GM19395 (cell line): ENCODE measurements around the gene HOXB1.
"Not testable (repeated sequence)": the region's sequence is repeated elsewhere in the genome, so short reads cannot be mapped to it uniquely, and the experiment has no call there.

Experiments used
- ATAC-seq: cut with Tn5 transposase; IDR thresholded peaks from one replicate; pipeline ENCODE4 v1.9.1; 2021; ENCODE audit warnings: mild to moderate bottlenecking, moderate library complexity; ENCODE audit not compliant: unreplicated experiment

Gene HOXB1

DNA sequence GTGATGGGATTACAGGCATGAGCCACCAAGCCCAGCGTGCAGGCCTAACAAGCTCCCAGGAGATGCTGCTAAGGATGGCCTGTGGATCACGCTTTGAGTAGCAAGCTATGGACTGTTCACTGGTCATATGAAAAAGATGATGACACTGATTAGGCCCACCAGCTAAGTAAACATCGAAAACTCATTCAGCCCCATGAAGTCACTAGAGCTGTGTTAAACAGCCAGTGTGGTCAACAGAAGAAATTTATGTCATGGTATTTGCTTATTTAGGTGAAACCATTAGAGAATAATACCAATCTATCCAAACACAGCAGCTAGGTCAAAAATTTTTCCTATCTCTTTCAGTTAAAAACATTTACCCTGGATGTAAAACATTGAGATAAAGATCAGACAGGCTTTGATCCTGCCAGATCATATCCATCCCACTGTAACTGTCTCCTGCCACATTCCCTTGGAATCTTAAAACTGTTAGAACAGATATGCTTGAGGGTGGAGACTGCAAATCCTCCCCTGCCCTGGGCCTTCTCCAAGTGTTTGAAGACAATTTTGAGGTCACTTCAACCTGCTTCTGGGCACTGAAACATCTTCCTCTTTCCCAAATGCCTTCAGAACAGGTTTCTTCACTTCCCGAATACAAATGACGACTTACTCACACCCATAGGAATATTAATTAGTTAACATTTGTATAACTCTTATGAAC lies 30.9 kb downstream of the HOXB1 start:
- no peak for ATAC-seq

DNA sequence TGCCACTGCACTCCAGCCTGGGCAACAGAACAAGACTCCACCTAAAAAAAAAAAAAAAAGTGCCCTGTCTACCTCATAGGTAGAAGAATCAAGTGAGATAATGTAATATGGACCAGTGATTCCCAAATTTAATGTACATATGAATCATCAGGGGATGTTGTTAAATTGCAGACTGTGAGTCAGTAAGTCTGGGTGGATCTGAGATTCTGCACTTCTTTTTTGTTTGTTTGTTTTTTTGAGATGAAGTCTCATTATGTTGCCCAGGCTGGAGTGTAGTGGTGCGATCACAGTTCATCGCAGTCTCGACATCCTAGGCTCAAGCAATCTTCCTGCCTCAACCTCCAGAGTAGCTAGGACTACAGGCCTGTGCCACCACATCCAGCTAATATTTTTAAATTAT lies 31.6 kb downstream of the HOXB1 start:
- ATAC-seq, result no peak

DNA sequence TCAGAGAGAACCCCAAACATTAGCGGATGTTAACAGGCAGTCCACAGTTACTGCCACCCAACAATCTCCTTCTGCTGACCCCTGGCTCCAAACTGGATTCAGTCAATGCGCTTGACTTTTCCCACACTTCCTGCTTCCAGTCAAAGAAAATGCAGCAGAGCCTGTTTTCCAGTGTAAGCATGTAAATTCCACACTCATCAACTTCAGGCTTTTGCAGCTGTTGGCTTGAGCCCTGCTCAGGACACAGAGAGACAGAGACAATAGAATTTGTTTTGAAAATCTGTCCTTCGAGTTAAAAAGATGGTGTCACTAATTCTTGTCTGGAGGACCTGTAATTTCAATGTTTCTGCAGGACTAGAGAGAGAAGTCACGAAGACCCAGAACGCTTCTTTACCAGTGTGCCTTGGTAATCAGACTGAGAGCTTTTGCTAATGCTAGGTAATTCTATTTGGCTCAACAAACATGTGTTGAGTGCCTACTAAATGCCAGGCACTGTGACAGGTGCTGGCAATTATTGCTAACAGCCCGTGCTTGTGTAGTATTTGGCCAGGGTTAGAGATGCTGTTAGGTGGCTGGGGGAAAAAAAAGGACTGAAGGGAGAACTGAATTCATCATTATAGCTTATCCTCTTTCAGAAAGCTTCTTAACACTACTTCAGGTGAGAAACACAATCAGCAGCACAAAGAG lies 32.5 kb downstream of the HOXB1 start:
- no peak for ATAC-seq

DNA sequence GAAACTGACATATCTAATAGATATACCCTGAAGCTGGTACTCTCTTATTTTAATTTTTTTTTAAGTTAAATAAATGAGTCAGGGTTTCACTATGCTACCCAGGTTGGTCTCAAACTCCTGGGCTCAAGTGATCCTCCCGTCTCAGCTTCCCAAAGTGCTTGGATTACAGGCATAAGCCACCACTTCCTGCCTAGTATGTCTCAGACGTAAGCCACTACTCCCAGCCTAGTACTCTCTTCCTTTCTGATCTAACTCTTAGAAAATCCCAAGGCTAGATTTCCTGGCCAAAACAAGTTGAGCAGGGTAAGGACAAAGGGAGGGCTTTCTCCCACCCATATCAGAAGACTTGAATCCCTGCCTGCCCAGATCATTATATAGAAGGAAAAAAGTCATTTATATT lies 33.7 kb downstream of the HOXB1 start:
- no peak for ATAC-seq

DNA sequence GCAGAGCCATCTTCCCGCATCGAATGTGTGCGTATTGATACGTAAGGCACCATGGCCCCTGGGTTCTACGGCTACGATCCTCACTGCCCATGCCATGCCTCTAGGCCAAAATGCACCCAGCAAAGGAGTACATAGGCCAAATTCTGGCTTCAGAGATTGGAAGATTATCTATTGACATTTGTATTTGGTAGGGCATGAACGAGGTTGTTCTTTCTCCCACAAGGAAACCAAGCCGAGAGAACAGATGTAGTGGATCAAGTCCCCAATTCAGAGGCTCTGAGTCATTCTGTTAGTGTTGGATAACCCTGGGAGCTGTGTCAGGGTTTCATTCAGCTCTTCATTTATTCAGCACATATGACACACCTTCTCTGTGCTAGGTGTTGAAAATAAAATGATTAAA lies 36.5 kb downstream of the HOXB1 start:
- ATAC-seq, result no peak

DNA sequence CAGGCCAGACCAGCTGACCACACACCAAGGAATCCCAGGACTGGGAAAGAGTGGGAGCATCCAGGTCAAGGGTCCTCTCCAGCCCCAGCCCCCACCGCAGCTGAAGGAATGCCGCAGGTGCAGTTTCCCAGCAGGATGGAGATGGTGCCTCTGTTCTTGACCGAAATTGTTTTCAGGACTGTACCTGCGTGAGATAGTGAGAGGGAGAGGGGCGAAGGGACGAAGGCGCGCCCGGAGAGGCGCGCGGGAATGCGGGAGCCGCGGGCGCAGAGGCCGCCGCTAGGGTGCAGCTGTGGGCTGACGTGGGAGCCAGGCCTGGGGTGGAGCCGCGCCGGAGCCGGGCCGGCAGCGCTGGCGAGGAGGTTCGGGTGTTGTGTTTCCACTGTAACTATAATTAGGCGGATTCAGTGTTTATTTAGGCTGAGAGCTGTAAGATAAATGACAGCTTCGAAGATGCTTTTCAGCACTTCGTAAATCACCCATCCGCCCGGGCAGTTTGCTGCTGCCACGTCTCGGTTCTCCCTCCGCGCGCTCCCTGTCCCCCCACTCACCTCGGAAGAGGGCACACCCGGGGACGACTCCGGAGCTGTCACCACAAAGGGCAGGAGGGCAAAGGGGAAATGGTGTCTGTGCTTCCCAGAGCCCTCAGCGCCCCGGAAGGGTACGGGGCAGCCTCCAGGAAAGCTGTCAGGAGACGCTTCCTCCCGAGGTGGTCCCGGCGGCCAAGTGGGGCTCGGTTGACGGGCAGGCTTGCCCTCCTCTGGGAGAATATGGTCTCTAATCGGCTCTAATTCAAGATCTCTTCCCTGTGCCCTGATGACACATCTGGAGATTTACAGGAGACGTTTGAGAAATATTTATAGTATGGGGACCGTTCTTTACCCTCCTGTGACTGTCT lies 38.2 kb downstream of the HOXB1 start:
- ATAC-seq, result no peak

DNA sequence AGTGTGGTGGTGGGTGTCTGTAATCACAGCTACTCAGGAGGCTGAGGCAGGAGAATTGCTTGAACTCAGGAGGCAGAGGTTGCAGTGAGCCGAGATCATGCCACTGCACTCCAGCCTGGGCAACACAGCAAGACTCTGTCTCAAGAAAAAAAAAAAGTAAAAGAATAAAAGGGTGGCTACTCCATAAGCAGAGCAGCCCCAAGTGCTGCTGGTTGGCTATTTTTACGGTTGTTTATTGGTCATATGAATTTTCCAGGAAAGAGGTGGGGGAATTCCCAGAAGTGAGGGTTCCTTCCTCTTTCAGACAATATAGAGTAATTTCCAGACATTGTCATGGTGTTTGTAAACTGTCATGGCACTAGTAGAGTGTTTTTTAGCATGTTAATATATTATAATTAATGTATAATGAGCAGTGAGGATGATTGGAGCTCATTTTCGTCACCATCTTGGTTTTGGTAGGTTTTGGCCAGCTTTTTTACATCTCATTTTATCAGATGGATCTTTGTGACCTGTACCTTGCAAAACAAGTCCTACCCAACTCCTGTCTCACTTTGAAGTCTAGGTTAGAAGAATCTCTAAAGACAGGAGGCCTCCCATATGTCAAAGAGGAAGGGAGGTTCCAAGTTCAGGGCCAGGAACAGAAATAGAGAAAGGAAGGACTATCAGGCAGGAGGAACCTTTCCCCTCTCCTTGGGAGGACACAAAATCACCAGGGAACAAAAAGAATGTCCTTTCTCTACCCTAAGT lies 39.1 kb downstream of the HOXB1 start:
- no peak for ATAC-seq

DNA sequence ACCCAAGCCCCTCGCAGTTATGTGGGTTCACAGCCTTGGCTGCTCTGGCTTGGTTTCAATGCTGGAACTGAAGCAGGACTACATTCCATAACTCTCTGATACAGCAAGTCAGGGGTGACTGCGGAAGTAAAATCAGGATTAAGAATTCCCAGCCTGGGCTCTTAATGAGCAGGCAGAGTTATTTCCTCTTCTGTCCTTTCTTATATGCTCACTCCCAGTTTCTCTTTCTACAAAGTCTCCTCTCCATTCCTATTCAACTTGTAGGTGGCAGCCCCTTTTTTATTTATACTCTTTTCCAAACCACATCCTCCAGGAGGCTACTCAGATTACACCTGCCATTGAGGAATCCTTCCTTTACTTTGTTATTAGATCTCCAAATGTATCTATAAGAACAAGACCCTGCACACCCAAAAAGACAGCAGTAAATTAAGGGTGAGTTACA lies 40.3 kb downstream of the HOXB1 start:
- ATAC-seq, result no peak

DNA sequence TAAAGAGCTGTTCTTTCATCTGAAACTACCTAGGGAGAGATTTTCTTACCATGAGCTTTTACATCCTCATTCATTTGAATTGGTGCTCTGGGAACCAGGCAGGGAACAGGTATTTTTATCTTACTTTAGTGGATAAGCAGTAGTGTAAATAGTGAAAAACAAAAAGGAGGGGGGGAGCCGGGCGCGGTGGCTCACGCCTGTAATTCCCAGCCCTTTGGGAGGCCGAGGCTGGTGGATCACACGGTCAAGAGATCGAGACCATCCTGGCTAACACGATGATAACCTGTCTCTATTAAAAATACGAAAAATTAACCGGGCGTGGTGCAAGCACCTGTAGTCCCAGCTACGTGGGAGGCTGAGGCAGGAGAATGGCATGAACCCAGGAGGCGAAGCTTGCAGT lies 41.0 kb downstream of the HOXB1 start:
- ATAC-seq, result no peak

DNA sequence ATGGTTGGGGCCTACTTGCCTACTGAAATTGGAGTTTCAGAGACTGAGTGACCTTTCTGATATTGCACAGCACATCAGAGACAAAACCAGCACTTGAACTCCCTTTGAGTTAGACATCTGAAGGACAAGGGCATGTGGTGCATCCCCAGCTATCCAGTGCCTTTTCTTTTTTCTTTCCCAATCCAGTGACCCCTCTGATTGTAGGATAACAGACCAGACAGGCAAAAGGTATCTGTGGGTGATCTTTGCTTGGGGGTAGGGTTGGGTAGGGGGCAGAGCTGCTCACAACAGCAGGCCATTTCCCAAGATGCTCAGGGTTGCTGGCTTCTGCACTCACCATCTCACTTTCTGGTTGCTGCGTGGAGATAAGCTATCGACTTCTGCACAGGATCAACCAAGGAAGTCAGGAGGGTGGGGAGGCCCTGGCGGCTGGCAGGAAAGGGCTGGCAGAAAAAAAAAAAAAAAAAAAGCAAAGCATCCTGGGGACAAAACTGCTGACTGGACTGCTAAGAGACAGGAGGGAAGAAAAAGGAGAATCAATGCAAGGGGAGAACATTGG lies 42.2 kb downstream of the HOXB1 start:
- ATAC-seq, result no peak

DNA sequence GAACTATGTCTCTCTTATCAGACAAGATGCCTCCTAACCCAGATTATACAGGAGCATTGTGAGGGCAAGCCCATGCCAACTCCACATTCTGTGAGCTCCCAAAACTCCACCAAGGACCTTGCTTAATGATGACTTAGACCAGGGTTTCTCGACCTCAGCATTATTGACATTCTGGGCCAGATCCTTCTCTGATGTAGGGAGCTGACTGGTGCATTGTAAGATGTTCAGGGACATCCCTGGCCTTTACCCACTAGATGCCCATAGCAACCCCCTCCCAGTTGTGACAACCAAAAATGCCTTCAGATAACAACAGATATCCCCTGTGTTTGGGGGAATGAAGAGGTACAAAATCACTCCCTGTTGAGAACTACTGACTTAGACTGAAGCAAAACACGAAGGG lies 43.6 kb downstream of the HOXB1 start:
- no peak for ATAC-seq

DNA sequence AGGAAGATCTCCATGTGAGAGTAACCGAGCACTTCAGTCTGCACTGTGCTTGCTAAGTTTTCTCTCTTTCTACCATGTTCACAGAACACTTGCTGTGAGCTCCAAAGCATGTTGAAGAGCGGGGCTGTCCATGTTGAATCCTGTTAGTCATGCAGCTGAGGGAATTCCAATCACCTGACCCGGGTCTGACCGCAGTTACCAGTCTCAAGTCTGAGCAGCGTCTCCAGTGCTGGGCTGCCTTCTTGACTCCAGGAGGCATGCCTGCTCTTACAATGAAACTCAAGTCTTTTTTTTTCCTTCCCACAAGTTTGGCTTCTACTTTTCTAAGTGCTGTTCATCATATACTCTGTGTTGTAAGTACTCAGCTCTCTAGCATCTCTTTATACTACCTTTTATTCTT lies 44.3 kb downstream of the HOXB1 start:
- ATAC-seq, result no peak

DNA sequence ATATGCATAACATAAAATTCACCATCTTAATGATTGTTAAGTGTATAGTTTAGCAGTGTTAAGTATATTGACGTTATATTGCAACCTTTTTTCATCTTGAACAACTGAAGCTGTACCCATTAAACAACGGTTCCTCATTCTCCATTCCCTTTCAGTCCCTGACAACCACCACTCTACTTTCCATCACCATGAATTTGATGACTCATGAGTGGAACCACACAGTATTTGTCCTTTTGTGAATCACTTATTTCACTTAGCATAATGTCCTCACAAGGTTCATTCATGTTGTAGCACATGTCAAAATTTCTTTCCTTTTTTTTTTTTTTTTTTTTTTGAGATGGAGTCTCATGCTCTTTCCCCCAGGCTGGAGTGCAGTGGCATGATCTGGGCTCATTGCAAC lies 46.0 kb downstream of the HOXB1 start:
- ATAC-seq, result no peak

DNA sequence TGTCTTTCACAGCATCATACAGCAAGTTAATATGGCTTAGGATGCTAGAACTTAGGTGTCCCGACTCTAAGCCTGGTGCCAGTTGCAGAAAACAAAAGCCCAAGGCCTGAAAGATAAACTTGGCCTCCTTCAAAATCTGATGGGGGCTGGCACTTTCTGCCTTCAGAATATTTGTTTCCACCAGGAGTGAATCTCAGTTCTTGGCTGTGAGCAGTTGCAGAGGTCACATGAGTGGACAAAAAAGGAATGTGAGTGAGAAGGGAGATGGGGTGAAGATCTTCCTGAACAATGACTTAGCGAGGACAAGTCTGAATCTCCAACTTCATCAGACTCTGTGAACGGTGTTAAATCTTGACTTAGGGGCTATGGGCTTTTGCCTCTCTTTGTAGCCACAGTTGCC lies 46.6 kb downstream of the HOXB1 start:
- no peak for ATAC-seq

DNA sequence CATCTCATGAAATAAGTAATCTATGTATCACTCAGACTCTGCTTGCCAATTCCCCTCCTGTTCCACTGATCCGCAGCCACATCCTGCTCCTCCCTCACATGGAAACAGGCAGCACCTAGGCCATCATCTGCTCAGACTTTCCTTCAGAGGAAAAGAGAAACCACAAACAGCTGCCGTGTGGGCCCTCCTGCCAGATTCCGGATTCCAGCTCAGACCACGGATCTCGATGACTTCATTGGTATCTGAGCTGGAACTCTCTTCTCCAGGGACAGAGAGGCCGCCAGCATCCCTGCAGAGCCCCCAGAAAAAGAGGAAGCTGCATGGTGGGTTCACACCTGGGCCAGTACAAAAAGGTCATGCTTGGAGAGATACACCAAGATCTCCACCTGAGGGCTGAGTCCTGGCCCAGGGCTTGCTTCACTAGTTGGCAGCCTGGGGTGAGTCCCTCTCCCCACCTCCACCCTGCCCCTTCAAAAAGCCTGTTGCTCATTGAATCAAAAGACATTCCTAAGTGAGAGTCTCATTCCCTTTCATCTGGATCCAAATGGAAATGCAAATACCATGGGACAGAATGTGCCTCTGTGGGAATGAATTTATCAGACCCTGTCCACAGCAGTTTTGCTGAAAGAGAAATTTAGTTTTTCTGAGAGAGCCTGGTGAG lies 47.2 kb downstream of the HOXB1 start:
- ATAC-seq, result no peak

DNA sequence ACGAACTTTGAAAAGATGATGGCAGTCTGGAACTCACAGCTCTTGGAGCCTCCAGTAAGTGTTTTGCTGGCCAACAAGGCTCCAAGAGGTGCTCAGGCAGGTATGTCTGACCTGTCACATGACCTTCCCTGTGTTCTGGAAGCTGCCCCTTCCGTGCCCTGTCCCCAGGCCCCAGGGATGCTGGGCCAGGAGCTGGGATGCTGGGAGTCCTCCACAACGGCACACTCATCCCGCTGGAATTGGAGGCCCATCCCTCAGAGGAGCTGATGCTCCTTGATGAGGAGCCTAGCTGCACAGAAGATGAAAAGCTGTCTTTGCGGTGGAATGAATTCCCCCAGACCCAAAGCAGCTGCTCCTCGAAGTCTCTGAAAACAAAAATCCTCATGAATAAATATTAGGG lies 47.8 kb downstream of the HOXB1 start:
- no peak for ATAC-seq

DNA sequence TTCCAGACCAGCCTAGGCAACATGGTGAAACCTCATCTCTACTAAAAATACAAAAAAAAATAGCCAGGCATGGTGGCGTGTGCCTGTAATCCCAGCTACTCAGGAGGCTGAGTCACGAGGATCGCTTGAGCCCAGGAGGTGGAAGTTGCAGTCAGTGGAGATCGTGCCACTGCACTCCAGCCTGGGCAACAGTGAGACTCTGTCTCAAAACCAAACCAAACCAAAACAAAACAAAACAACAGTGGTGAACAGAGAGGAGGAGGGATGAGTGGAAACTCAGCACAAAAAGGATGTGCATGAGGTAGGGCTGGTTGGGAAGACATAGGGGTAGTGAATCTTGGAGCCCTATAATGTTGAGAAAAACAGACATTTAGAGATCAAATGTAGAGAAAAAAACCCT lies 48.5 kb downstream of the HOXB1 start:
- not testable (repeated sequence) for ATAC-seq

DNA sequence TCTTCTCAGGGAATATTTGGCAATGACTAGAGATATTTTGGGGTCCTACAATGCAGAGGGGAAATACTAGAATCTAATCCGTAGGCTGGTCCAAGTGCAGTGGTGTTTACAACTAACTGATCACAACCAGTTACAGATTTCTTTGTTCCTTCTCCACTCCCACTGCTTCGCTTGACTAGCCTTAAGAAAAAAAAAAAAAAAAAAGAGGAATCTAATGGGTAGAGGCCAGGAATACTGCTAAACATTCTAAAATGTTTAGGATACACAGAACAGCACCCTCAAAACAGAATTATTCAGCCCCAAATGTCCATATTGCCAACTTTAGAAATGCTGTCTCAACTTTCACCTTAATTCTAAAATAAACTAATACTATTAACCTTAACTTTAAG lies 51.8 kb downstream of the HOXB1 start:
- ATAC-seq, result no peak
